GM19193 (cell line): ENCODE results near the gene ZXDC.

Experiments used
- POLR2A ChIP-seq: IDR thresholded peaks from 4 replicates; pipeline ENCODE4 v1.6.1; 2011; ENCODE audit not compliant: insufficient read depth, insufficient read length; ENCODE audit errors: extremely low read depth

ZXDC gene

DNA sequence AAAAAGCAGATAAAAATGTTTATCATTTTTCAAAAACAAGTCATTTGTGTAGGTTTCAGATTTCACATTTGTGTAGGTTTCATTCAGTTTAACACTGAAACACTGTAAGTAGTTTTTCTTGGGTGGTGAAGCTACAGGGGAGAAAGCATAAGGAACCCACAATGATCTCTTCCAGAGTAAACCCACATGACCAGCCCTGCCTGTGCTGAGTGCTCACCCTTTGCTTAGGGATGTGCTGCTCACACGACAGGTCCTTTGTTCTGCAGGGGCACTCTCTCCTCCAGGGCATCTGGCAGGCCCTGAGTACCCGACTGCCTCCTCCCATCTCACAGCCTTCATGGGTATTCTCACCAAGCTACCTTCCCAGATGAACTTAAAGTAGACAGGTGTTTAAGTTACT lies 28.9 kb downstream of the ZXDC start:
- no peak for TF ChIP-seq POLR2A

DNA sequence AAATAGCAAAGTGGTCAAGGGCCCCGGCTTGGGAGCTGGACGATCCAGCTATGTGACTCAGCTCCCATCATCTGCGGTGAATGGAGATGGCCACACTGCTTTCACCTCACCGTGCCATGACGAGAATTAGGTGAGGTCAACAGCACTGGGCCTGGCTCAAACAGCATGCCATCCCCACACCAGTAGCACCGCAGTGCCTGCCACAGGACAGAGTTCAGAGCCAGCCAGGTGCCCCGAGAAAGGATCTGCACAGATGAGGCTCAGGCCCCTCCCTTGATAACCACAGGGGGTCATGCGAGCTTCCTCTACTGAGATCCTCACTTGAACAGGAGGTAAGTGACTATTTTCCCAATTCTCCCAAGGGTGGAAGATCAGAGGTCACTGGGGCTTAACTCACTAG lies 29.4 kb downstream of the ZXDC start:
- TF ChIP-seq POLR2A: no peak

- no peak for TF ChIP-seq POLR2A
These were observed 30.2 kb downstream of the ZXDC start for GRCh38 chr3:126445506-126445905.

- no peak for TF ChIP-seq POLR2A
These were observed 32.8 kb downstream of the ZXDC start for GRCh38 chr3:126442856-126443242.

DNA sequence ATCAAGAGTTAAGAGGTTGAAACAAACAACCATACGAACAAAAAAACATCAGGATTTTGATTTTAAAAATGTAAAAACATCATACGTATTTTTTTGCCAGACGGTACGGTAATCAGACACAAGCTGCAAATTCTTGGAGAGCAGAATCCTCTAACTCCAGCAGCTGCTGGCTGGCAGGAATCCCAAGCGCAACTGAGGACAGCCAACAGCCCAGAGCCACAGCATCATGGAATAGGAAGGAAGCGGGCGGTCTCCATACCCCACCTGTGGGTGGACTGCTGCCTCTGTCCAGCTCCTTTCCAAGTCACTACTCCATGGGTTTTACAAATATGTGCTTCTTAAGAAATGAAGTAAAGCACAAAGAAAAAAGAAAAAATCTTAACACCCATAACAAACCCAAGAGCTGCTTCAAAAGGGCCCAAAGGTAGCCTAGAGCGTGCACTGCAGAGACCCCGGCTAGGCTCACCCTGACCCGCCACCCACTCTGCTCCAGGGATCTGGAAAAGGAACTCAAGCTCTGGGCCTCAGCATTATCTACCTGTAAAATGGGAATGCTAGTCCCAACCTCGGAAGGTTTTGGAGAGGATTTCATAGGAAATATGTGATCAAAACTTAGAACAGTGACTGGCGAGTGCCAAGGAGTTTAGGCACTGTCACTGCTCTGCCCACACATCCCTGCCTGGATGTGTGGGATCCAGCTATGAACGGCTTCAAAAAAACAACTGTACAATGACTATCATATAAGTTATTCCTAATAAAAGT lies 33.4 kb downstream of the ZXDC start:
- no peak for TF ChIP-seq POLR2A

DNA sequence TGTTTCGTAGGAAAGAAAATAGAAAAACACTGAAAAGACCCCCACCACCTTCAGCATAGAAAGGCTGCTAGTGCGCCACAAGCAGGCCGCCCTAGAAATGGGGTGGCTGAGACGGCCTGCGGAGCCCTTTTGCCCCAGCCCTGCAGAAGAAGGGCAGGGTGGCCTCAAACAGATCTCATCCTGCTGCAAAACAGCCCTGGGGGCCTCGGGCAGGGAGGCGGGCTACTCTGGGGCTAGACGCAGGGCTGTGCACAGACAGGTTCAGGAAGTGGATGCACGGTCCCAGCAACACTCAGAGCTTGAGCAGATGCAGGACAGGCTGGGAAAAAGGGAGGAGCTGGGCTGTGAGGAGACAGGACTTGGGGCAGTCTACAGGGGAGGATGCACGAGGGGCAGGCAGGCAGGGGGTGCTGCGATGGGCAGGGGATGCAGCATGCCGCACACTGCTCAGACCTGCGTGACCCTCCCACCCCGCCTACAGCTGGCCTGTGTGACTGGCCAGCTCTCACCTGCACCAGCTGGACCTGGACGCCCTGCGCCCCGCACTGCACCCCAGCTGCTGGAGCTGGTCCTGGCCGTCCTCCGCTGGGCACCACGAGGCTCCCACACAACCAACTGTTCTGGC lies 34.3 kb downstream of the ZXDC start:
- no peak for TF ChIP-seq POLR2A

- no peak for TF ChIP-seq POLR2A
These were observed 35.0 kb downstream of the ZXDC start for GRCh38 chr3:126440709-126440995.

DNA sequence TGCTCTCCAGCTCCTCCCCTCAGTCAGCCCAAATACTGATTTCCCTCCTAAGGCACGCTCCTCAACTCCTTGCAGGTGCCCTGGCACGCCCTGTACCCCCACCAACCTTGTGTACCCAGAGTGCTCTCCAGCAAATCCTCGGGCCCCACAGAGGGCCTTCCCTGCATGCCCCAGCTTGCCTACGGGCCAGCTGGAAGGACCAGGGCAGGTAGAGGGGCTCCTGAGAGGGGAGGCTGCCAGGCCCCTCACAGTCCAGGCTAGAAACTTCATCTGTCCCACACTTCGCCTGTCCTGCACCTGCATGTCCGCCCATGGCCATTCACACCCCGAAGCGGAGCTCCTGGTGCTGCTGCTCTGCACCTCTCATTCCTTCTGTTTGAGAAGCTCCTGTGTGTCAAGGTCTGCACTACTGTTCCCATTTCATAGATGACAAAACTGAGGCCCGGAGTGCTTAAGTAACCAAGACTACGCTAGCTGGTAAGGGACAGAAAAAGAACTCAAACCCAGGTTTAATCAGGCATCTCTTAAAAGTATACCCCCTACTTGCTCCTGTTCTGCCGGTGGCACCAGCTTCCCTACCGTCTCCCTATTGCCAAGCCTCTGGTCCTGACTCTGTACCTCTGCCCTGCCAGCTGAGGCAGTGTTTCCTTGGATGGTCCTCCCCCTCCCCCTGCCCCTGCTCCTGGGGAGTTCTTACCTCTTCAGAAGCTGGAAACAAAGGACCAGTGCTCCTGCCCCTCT lies 35.6 kb downstream of the ZXDC start:
- no peak for TF ChIP-seq POLR2A

- TF ChIP-seq POLR2A: no peak
These were observed 36.2 kb downstream of the ZXDC start for GRCh38 chr3:126439346-126439967.

DNA sequence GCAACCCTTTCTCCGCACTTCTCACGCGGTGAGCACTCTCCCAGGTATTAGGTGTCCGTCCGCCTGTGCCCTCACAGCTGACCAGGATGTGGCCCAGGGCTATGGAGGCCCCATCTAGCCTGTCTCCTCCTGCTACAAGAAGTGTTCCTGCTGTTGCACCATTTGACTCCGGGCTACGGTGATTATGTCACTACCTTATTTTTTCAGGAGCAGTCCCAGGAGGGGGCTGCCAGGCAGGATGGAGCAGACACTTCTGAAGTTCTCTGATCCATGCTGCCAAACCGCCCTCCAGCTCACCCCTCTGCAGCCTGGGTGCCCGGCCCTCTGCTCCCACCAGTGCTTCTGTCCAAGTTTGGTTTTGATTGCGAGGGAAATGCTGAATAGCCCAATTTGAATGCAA lies 36.9 kb downstream of the ZXDC start:
- no peak for TF ChIP-seq POLR2A

DNA sequence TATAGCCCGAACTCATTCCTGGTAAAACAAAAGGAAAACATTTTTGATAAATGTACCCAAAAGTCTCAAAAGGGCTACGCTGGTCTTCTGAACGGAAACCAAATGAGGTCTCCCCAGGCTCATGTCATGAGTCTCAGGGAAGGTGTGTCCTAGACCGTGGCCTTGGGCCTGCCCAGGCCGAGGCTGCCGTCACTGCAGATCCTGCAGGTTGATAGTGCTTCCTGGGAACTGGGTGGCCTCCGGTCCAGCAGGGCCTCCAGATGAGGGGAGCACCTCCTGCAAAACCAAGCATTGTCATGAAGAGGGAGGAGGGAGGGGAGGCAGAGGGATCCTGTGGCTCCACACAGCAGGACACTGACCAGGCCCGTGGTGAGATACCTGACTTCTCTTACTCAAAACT lies 37.5 kb downstream of the ZXDC start:
- TF ChIP-seq POLR2A: no peak

GRCh38 chr3:126436826-126437717 lies 38.6 kb downstream of the ZXDC start:
- no peak for TF ChIP-seq POLR2A

DNA sequence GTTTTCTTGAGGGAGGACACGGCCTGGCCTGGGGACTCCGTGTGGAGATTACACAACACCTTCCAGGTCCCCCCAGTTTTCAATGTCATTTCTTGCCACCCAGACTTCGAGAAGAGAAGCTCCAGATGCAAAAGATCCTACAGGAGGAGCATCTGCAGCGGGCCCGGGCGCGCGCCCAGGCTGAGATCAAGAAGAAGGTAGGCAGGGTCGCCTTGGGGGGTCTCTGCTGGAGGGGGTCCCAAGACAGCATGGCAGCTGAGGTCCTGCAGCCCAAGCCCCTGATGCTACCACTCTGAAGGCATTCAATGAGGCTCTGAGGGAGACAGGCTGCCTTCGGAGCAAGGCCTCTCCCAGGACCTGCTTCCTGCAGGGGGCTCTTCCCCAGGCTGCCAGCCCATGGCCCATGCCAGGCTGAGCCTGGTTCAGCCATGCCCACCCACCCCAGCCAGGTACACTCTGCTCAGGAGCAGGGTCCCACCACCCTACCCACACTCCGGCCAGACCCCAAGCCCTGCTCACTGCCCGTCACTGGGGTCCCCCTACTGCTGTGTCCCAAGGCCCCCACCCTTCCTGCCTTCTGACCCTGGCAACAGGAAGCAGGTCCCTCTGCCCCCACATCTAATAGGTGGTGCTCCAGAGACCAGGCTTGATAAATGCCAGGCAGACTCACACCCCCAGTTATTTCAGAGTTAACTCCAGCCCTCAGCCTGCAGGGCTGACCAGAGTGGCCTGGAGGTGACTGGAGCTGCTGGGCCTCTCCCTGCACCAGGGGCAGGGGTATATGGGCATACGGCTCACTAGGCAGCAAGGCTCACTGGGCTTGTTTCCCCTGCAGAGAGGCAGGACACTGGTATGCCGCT lies 40.0 kb downstream of the ZXDC start:
- no peak for TF ChIP-seq POLR2A

DNA sequence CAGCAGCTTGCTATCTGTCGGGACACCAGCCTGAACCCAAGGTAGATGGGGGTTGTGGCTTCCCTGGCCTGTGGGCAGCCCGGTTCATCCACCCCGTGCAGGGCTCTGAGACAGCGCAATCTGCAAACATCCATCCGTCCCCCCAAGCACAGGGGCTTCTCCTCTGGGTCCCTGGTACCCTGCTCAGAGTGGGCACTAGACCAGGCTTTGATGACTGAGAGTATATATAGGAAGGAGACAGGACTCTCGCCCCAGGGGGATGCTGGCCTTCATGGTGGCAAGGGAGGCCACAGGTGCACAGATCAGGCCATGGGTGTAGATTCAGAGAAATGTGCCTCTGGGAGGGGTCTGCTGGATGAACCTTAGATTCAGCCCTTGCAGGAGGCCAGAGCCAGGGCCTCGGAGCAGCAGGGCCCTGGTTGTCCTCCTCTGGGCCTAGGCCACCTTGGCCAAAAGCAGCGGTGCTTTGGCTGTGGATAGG lies 40.7 kb downstream of the ZXDC start:
- TF ChIP-seq POLR2A: no peak
